ENCODE measurements around the gene CHST11.

Gene CHST11

GRCh38 chr12:104769144-104769561 lies 312.4 kb downstream of the CHST11 start:
- H3K4me3 ChIP-seq (ENCODE audit: low read length) = no peak overlapping the region
- no peak for DNase-seq (ENCODE audit: low read depth)
- no peak for TF ChIP-seq CTCF (conservative IDR thresholded peaks at IDR 0.05; ENCODE audit: low read length)

DNA sequence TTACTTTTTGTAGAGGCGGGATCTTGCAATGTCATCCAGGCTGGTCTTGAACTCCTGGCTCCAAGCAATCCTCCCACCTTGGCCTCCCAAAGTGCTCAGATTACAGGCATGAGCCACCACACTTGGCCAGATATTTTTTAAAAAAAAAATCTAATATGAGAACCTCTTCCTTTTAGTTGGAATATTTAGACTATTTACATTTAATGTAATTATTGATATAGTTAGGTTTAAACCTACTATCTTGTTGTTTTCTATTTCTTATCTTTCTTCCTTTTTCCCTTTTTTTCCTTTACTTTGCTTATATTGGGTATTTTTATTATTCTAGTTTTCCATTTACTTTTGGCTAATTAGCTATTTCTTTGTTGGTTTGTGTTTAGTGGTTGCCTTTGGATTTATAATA lies 315.6 kb downstream of the CHST11 start:
- DNase-seq (ENCODE audit: low read depth) = no peak
- no peak overlapping the region for H3K4me3 ChIP-seq (ENCODE audit: low read length)
- TF ChIP-seq CTCF (conservative IDR thresholded peaks at IDR 0.05; ENCODE audit: low read length) = no peak

DNA sequence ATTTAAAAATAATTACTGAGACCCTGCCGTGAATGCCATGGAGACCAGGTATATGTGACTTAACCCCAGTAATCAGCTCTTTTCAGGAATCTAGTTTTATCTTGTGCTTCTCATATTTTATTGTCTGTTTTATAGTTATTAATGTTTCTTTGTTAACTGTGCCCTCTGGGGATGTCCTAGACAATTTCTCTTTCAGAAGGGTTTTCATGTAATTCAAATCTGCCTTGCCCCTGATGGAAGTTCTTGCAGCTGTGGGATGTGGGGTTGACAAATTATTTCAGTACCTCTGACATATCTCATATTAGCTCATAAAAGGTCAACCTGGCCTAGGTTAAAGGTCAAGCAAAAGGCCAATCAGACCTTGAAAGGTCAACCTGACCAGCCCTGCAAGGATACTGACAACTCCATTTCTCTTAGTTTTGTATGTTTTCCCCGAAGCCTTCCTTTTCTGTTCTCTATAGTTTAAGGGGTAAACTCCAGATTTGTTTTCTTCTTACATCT lies 319.0 kb downstream of the CHST11 start:
- no peak for TF ChIP-seq CTCF (conservative IDR thresholded peaks at IDR 0.05; ENCODE audit: low read length)

DNA sequence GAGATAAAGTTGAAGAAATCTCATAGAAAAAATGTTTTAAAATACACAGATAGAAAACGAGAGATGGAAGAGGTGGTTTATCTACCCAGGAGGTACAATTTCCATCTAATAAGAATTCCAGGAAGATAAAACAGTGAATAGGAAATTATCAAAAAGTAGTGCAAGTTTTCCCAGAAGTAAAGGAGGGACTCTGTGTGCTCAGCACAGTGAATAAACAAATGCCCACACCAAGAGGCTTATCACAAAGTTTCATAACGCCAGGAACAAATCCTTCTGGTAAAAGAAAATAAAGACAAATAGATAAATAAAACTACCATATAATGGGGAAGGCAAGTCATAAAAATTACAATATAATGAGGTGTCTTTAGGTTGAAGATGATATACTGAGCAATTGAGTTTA lies 322.4 kb downstream of the CHST11 start:
- DNase-seq (ENCODE audit: low read depth) = no peak
- TF ChIP-seq CTCF (conservative IDR thresholded peaks at IDR 0.05; ENCODE audit: low read length) = no peak
- no peak overlapping the region for H3K4me3 ChIP-seq (ENCODE audit: low read length)

More for the DNA sequence above, 319.0 kb downstream of the CHST11 start:
- no peak for DNase-seq (ENCODE audit: low read depth)
- no peak overlapping the region for H3K4me3 ChIP-seq (ENCODE audit: low read length)

GRCh38 chr12:104782296-104782695 lies 325.5 kb downstream of the CHST11 start:
- H3K4me3 ChIP-seq (ENCODE audit: low read length) = no peak overlapping the region
- no peak for TF ChIP-seq CTCF (conservative IDR thresholded peaks at IDR 0.05; ENCODE audit: low read length)
- no peak for DNase-seq (ENCODE audit: low read depth)

DNA sequence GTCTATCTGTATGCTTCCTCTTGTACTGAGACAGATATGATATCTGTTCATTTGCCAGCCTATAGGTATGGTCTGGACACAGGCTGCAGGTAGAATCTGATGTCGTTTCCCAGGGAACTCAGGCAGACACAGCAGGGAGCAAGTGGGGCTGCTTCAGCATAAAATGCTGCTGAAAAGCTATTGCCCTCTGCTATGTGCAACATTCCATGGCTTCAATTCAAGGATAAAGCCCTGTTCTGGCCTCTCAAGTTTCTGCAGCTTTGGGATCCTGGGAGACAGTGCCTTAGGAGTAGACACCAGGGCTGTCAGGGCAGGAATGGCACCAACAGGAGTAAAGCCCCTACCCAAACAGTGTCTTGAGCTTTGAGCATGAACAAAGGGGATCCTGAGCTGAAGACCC lies 327.8 kb downstream of the CHST11 start:
- DNase-seq (ENCODE audit: low read depth) = no peak
- H3K4me3 ChIP-seq (ENCODE audit: low read length) = no peak overlapping the region
- no peak for TF ChIP-seq CTCF (conservative IDR thresholded peaks at IDR 0.05; ENCODE audit: low read length)

GRCh38 chr12:104785886-104786285 lies 329.1 kb downstream of the CHST11 start:
- TF ChIP-seq CTCF (conservative IDR thresholded peaks at IDR 0.05; ENCODE audit: low read length) = no peak
- H3K4me3 ChIP-seq (ENCODE audit: low read length) = no peak overlapping the region
- DNase-seq (ENCODE audit: low read depth) = no peak

Measured in AG10803 (cell line).